Ishikawa (cell line): ENCODE data around the gene SRD5A1.
A peak's percentile ranks its signal among the peaks of the same experiment; 100 is the strongest.

ENCODE experiments used
- CEBPB ChIP-seq: IDR thresholded peaks from 2 replicates; pipeline ENCODE4 v1.6.1; 2012
- CREB1 ChIP-seq: IDR thresholded peaks from 2 replicates; pipeline ENCODE4 v1.6.1; 2012; ENCODE audit warnings: low read depth
- EGR1 ChIP-seq: IDR thresholded peaks from 2 replicates; pipeline ENCODE4 v1.6.1; 2012
- EP300 ChIP-seq: IDR thresholded peaks from 2 replicates; pipeline ENCODE4 v1.6.1; 2012; ENCODE audit warnings: borderline replicate concordance
- FOXM1 ChIP-seq: IDR thresholded peaks from 2 replicates; pipeline ENCODE4 v1.6.1; 2012; ENCODE audit warnings: low read depth, borderline replicate concordance
- MAX ChIP-seq: IDR thresholded peaks from 2 replicates; pipeline ENCODE4 v1.6.1; 2012
- NFIC ChIP-seq: IDR thresholded peaks from 2 replicates; pipeline ENCODE4 v1.6.1; 2012
- RAD21 ChIP-seq: IDR thresholded peaks from 2 replicates; pipeline ENCODE4 v1.6.1; 2012; ENCODE audit warnings: low read depth
- REST ChIP-seq: IDR thresholded peaks from 2 replicates; pipeline ENCODE4 v1.6.1; 2012; ENCODE audit warnings: low read depth, mild to moderate bottlenecking
- TAF1 ChIP-seq: IDR thresholded peaks from 2 replicates; pipeline ENCODE4 v1.6.1; 2012; ENCODE audit warnings: low read depth, mild to moderate bottlenecking
- TCF12 ChIP-seq: IDR thresholded peaks from 2 replicates; pipeline ENCODE4 v1.6.1; 2012; ENCODE audit warnings: low read depth
- TEAD4 ChIP-seq: IDR thresholded peaks from 2 replicates; pipeline ENCODE4 v1.6.1; 2012
- USF1 ChIP-seq: IDR thresholded peaks from 2 replicates; pipeline ENCODE4 v1.6.1; 2012
- YY1 ChIP-seq: IDR thresholded peaks from 2 replicates; pipeline ENCODE4 v1.6.1; 2012; ENCODE audit warnings: low read depth
- ZBTB7A ChIP-seq: IDR thresholded peaks from 2 replicates; pipeline ENCODE4 v1.6.1; 2012; ENCODE audit warnings: low read depth

SRD5A1 gene

GRCh38 chr5:6719417-6719816 is 86.2 kb downstream of the SRD5A1 start:
- TF ChIP-seq NFIC (no peak), MAX (no peak), REST (no peak), FOXM1 (no peak)

- TF ChIP-seq EGR1 = no peak
- TF ChIP-seq NFIC = no peak
- TF ChIP-seq TAF1 = no peak
- no peak for TF ChIP-seq CEBPB
- no peak for TF ChIP-seq MAX
- TF ChIP-seq USF1 = no peak
- TF ChIP-seq FOXM1 = no peak
- no peak for TF ChIP-seq RAD21
- TF ChIP-seq EP300 = no peak
- no peak for TF ChIP-seq YY1
- no peak for TF ChIP-seq CREB1
- no peak for TF ChIP-seq REST
- no peak for TF ChIP-seq TCF12
- no peak for TF ChIP-seq TEAD4
- TF ChIP-seq ZBTB7A = no peak
These were observed 86.8 kb downstream of the SRD5A1 start for GRCh38 chr5:6719896-6720560.

GRCh38 chr5:6720561-6720921 is 87.3 kb downstream of the SRD5A1 start:
- no peak for TF ChIP-seq TCF12

GRCh38 chr5:6721442-6721841 is 88.2 kb downstream of the SRD5A1 start:
- no peak for TF ChIP-seq EP300
- no peak for TF ChIP-seq FOXM1
- peak; percentile 32; the same call in 1 of the 2 replicates for TF ChIP-seq NFIC
- TF ChIP-seq CREB1 = no peak
- no peak for TF ChIP-seq ZBTB7A
- no peak for TF ChIP-seq MAX
- no peak for TF ChIP-seq TCF12
- no peak for TF ChIP-seq RAD21
- TF ChIP-seq EGR1 = no peak

GRCh38 chr5:6722015-6722414 is 88.8 kb downstream of the SRD5A1 start:
- TF ChIP-seq TCF12 (no peak), REST (no peak), ZBTB7A (no peak), NFIC (no peak), YY1 (no peak), FOXM1 (no peak), MAX (no peak), EP300 (no peak), USF1 (no peak), CEBPB (no peak), TEAD4 (no peak), RAD21 (no peak), CREB1 (no peak)
